ENCODE measurements around the gene CCNI.

Gene CCNI

DNA sequence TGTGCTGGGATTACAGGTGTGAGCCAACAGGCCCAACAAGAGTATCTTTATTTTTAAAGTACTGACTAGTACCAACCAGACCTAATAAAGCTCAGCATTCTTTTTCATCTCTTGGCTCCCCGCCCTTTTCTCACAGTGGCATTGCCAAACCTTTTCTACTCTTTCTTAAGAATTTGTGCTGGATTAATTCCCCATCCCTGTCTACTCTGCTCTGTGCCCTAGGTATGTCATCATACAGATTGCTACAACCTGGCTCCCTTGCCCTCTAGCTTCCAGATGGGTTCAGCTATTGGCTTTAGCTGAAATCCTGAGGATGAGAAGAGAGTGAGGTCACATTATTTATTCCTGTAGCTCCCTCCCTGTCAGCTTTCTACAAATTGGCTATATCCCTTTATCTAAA is 34.9 kb upstream of the CCNI start:
- Histone ChIP-seq H3K9ac (no peak overlapping the region), H3K27ac (no peak overlapping the region), H3K4me3 (IDR thresholded peaks at IDR 0.05; ENCODE audit: insufficient read depth, low read depth, low read length) (no peak overlapping the region), H3K4me1 (ENCODE audit: low read depth, poor library complexity, severe bottlenecking) (no peaks in the 10 kb centered on the region), H2AFZ (ENCODE audit: low read depth) (no peak overlapping the region), H3K36me3 (ENCODE audit: insufficient read depth) (no peaks in the 10 kb centered on the region), H4K20me1 (ENCODE audit: insufficient read depth) (no peaks in the 10 kb centered on the region), H3K4me2 (no peak overlapping the region), H3K27me3 (ENCODE audit: insufficient read depth, low read depth) (no peaks in the 10 kb centered on the region), H3K79me2 (ENCODE audit: insufficient read depth, low read depth) (no peaks in the 10 kb centered on the region)
- TF ChIP-seq, protein P1, sequence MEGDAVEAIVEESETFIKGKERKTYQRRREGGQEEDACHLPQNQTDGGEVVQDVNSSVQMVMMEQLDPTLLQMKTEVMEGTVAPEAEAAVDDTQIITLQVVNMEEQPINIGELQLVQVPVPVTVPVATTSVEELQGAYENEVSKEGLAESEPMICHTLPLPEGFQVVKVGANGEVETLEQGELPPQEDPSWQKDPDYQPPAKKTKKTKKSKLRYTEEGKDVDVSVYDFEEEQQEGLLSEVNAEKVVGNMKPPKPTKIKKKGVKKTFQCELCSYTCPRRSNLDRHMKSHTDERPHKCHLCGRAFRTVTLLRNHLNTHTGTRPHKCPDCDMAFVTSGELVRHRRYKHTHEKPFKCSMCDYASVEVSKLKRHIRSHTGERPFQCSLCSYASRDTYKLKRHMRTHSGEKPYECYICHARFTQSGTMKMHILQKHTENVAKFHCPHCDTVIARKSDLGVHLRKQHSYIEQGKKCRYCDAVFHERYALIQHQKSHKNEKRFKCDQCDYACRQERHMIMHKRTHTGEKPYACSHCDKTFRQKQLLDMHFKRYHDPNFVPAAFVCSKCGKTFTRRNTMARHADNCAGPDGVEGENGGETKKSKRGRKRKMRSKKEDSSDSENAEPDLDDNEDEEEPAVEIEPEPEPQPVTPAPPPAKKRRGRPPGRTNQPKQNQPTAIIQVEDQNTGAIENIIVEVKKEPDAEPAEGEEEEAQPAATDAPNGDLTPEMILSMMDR (conservative IDR thresholded peaks at IDR 0.05; ENCODE audit: low read depth, low read length): no peak

DNA sequence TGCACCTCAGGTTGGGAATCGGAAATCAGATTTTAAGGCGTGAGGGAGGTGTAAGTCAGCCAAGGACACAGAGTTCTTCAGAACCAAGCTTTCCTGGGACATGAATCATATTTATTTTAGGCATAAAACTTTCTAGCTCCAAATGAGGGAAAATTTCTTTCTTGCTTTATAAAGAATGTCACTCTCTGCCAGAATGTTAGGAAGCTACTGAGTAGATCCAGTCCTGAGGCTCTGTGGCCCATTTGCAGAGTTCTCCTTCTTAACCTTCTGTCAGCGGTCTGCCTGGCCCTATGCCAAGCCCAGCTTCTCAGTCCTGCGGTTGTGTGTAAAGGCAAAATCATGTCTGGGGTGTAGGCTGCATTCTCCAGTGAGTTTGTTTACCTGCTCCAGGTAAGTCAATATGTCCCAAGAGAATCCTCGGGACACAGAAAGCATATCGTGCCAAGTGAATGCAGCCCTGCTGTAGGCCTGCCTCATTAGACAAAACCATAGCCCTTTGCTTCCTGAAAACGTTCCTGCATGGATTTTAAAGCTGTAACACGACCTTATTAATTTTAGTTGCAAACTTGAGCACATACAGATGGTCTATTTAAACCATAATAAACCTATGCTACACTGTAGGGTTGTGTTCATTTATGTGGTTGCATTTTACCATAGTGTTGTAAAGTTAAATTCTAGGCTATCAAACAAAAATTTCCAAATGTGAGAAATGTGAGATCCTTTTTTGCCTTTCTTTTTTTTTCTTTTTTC is 29.2 kb upstream of the CCNI start:
- Histone ChIP-seq H3K27me3 (ENCODE audit: insufficient read depth, low read depth) (no peaks in the 10 kb centered on the region), H3K9ac (no peak overlapping the region), H3K79me2 (ENCODE audit: insufficient read depth, low read depth) (no peaks in the 10 kb centered on the region), H3K4me1 (ENCODE audit: low read depth, poor library complexity, severe bottlenecking) (peaks cover 8% of the 10 kb centered on the region), H4K20me1 (ENCODE audit: insufficient read depth) (no peaks in the 10 kb centered on the region), H3K4me2 (no peak overlapping the region), H3K36me3 (ENCODE audit: insufficient read depth) (no peaks in the 10 kb centered on the region), H3K27ac (no peak overlapping the region), H3K4me3 (IDR thresholded peaks at IDR 0.05; ENCODE audit: insufficient read depth, low read depth, low read length) (no peak overlapping the region), H2AFZ (ENCODE audit: low read depth) (no peak overlapping the region)
- TF ChIP-seq, protein P1 (conservative IDR thresholded peaks at IDR 0.05; ENCODE audit: low read depth, low read length): no peak

DNA sequence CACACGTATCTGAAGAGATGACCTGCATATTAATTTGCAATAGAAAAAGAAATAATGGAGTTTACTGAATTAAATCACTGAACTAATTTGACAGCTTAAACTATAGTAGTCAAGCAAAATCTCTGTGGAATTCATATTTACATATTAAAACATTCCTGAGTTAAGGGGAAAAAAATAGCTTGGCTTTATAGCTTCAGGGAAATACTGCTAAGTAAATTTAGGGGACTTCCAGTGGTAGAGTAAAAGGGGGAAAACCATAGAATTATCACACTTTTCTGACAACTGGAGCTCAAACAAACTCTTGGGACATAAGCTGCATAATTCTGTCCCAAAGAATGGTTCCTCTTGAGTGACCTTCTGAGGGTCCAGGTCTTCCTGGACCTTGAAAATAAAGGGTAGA is 28.6 kb upstream of the CCNI start:
- Histone ChIP-seq H3K36me3 (ENCODE audit: insufficient read depth) (no peaks in the 10 kb centered on the region), H3K27ac (no peak overlapping the region), H3K9ac (no peak overlapping the region), H2AFZ (ENCODE audit: low read depth) (no peak overlapping the region), H3K4me2 (no peak overlapping the region), H3K27me3 (ENCODE audit: insufficient read depth, low read depth) (no peaks in the 10 kb centered on the region), H3K4me3 (IDR thresholded peaks at IDR 0.05; ENCODE audit: insufficient read depth, low read depth, low read length) (no peak overlapping the region), H3K4me1 (ENCODE audit: low read depth, poor library complexity, severe bottlenecking) (peaks cover 8% of the 10 kb centered on the region), H3K79me2 (ENCODE audit: insufficient read depth, low read depth) (no peaks in the 10 kb centered on the region), H4K20me1 (ENCODE audit: insufficient read depth) (no peaks in the 10 kb centered on the region)
- TF ChIP-seq, protein P1 (conservative IDR thresholded peaks at IDR 0.05; ENCODE audit: low read depth, low read length): no peak

DNA sequence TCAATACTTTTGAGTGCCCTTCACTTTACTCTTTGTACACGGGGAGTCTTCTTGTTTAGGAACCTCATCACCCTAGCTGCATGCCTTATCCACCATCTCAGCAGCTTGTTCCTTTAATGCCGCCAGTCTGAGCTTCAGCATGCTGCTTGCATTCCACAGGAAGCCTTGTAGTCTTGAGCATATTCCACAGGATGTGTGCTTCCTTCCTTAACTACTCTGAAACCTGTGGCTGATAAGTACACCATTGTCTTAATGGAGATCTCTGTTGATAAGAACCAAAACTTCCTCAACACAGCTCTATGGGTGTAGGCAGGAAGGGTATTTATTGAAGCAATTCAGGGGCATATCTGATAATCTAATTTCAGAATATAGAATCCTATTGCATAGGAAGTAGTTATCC is 24.4 kb upstream of the CCNI start:
- H3K36me3 ChIP-seq (ENCODE audit: insufficient read depth): no peaks in the 10 kb centered on the region
- TF ChIP-seq, protein P1 (conservative IDR thresholded peaks at IDR 0.05; ENCODE audit: low read depth, low read length): no peak

More for the DNA sequence above, 24.4 kb upstream of the CCNI start:
- no peak overlapping the region for H2AFZ ChIP-seq (ENCODE audit: low read depth)
- H3K4me2 ChIP-seq: no peak overlapping the region
- H3K4me3 ChIP-seq (IDR thresholded peaks at IDR 0.05; ENCODE audit: insufficient read depth, low read depth, low read length): no peak overlapping the region
- no peaks in the 10 kb centered on the region for H3K79me2 ChIP-seq (ENCODE audit: insufficient read depth, low read depth)
- peaks cover 12% of the 10 kb centered on the region for H3K4me1 ChIP-seq (ENCODE audit: low read depth, poor library complexity, severe bottlenecking)
- H3K27me3 ChIP-seq (ENCODE audit: insufficient read depth, low read depth): no peaks in the 10 kb centered on the region
- H4K20me1 ChIP-seq (ENCODE audit: insufficient read depth): no peaks in the 10 kb centered on the region
- H3K27ac ChIP-seq: no peak overlapping the region
- no peak overlapping the region for H3K9ac ChIP-seq
